Neural cell (in vitro differentiated cells): ENCODE results near the gene HEXD.

Source experiments
- EP300 ChIP-seq: fragments of 450-650 bp; conservative IDR thresholded peaks from 2 replicates; pipeline ENCODE4 v1.6.1; 2014; ENCODE audit warnings: antibody characterized with exemption, mild to moderate bottlenecking, moderate library complexity; ENCODE audit not compliant: poor library complexity, severe bottlenecking
- EZH2 ChIP-seq: fragments of 200-600, 300-800 bp; shearing (Covaris generic), sonication (generic); IDR thresholded peaks from 2 replicates; pipeline ENCODE4 v1.6.1; 2014; ENCODE audit warnings: antibody characterized with exemption, low read length, borderline replicate concordance, mild to moderate bottlenecking; ENCODE audit not compliant: insufficient read depth, poor library complexity, severe bottlenecking
- POLR2AphosphoS5 ChIP-seq: IDR thresholded peaks from 2 replicates; pipeline ENCODE4 v1.6.1; 2012
- RAD21 ChIP-seq: fragments of 450-650 bp; conservative IDR thresholded peaks from 2 replicates; pipeline ENCODE4 v1.6.1; 2014; ENCODE audit warnings: antibody characterized with exemption, mild to moderate bottlenecking, moderate library complexity
- SMC3 ChIP-seq: fragments of 450-650 bp; conservative IDR thresholded peaks from 2 replicates; pipeline ENCODE4 v1.6.1; 2014; ENCODE audit warnings: antibody characterized with exemption, mild to moderate bottlenecking, moderate library complexity; ENCODE audit not compliant: poor library complexity
- TAF1 ChIP-seq: IDR thresholded peaks from 2 replicates; pipeline ENCODE4 v1.6.1; 2012; ENCODE audit warnings: low read depth
- TF ChIP-seq, protein P1 (sequence below): IDR thresholded peaks from 2 replicates; pipeline ENCODE4 v1.6.1; 2012; ENCODE audit warnings: borderline replicate concordance
- TF ChIP-seq, protein P2 (sequence below): fragments of 450-650 bp; IDR thresholded peaks from 2 replicates; pipeline ENCODE4 v1.5.1; 2014; ENCODE audit warnings: antibody characterized with exemption, mild to moderate bottlenecking, moderate library complexity; ENCODE audit not compliant: poor library complexity, severe bottlenecking

DNA sequence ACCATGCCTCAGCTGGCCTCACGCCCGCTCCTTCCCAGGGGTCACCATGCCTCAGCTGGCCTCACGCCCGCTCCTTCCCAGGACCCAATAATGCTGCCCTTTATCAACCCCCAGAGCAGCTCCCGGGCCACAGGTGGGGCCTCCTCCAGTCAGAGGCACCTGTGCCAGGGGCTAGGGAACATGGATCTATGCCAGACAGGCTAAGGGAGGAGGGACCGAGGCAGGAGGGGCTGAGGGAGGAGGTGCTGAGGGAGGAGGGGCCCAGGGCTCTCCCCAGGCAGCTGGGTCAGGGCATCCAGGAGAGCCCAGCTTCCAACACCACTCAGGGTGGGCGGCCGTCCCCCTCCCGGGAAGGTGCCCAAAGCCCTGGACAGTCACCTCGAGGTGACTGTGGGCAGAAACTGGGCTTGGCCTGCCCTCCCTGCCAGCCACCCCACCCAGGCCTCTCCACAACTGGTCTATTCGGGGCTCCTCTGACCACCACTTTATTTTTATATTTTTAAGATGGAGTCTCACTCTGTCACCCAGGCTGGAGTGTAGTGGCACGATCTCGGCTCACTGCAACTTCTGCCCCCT, 27.2 kb upstream of the HEXD start:
- TF ChIP-seq, protein P1, sequence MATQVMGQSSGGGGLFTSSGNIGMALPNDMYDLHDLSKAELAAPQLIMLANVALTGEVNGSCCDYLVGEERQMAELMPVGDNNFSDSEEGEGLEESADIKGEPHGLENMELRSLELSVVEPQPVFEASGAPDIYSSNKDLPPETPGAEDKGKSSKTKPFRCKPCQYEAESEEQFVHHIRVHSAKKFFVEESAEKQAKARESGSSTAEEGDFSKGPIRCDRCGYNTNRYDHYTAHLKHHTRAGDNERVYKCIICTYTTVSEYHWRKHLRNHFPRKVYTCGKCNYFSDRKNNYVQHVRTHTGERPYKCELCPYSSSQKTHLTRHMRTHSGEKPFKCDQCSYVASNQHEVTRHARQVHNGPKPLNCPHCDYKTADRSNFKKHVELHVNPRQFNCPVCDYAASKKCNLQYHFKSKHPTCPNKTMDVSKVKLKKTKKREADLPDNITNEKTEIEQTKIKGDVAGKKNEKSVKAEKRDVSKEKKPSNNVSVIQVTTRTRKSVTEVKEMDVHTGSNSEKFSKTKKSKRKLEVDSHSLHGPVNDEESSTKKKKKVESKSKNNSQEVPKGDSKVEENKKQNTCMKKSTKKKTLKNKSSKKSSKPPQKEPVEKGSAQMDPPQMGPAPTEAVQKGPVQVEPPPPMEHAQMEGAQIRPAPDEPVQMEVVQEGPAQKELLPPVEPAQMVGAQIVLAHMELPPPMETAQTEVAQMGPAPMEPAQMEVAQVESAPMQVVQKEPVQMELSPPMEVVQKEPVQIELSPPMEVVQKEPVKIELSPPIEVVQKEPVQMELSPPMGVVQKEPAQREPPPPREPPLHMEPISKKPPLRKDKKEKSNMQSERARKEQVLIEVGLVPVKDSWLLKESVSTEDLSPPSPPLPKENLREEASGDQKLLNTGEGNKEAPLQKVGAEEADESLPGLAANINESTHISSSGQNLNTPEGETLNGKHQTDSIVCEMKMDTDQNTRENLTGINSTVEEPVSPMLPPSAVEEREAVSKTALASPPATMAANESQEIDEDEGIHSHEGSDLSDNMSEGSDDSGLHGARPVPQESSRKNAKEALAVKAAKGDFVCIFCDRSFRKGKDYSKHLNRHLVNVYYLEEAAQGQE = no peak
- TF ChIP-seq POLR2AphosphoS5 = no peak
- TF ChIP-seq SMC3 = no peak
- TF ChIP-seq, protein P2, sequence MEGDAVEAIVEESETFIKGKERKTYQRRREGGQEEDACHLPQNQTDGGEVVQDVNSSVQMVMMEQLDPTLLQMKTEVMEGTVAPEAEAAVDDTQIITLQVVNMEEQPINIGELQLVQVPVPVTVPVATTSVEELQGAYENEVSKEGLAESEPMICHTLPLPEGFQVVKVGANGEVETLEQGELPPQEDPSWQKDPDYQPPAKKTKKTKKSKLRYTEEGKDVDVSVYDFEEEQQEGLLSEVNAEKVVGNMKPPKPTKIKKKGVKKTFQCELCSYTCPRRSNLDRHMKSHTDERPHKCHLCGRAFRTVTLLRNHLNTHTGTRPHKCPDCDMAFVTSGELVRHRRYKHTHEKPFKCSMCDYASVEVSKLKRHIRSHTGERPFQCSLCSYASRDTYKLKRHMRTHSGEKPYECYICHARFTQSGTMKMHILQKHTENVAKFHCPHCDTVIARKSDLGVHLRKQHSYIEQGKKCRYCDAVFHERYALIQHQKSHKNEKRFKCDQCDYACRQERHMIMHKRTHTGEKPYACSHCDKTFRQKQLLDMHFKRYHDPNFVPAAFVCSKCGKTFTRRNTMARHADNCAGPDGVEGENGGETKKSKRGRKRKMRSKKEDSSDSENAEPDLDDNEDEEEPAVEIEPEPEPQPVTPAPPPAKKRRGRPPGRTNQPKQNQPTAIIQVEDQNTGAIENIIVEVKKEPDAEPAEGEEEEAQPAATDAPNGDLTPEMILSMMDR = no peak
- no peak for TF ChIP-seq EZH2
- TF ChIP-seq EP300 = no peak
- no peak for TF ChIP-seq TAF1
- no peak for TF ChIP-seq RAD21
